ENCODE results near the gene MMP3. TPM values are rescaled to one million over a fixed set of nuclear protein-coding genes. Genes with fewer than 3 reads are reported as not detected.

The MMP3 gene
- total RNA-seq, 1 donor from 2014 or later, result not detected

GRCh38 chr11:102830001-102830727, 13.2 kb downstream of the MMP3 start:
- no peaks in the 10 kb centered on the region for H3K9me3 Mint-ChIP-seq (ENCODE audit: unreplicated experiment)
- no peak for DNase-seq (ENCODE audit: low spot score)
- H3K4me1 Mint-ChIP-seq (ENCODE audit: unreplicated experiment), result no peaks in the 10 kb centered on the region
- peaks cover 1% of the 10 kb centered on the region for H3K27me3 Mint-ChIP-seq (ENCODE audit: unreplicated experiment)
- no peaks in the 10 kb centered on the region for H3K36me3 Mint-ChIP-seq (ENCODE audit: low read depth, unreplicated experiment)
- no peak for TF ChIP-seq CTCF (IDR thresholded peaks at IDR 0.05; ENCODE audit: unreplicated experiment)
- no peak overlapping the region for H3K4me3 Mint-ChIP-seq (ENCODE audit: unreplicated experiment)
- no peak overlapping the region for H3K27ac Mint-ChIP-seq (ENCODE audit: unreplicated experiment)

GRCh38 chr11:102829316-102830000, 14.0 kb downstream of the MMP3 start:
- no peak overlapping the region for H3K4me3 Mint-ChIP-seq (ENCODE audit: unreplicated experiment)

GRCh38 chr11:102824556-102824955, 18.9 kb downstream of the MMP3 start:
- no peaks in the 10 kb centered on the region for H3K9me3 Mint-ChIP-seq (ENCODE audit: unreplicated experiment)
- no peak overlapping the region for H3K27ac Mint-ChIP-seq (ENCODE audit: unreplicated experiment)
- H3K27me3 Mint-ChIP-seq (ENCODE audit: unreplicated experiment), result no peaks in the 10 kb centered on the region
- H3K4me1 Mint-ChIP-seq (ENCODE audit: unreplicated experiment), result no peaks in the 10 kb centered on the region
- no peak for DNase-seq (ENCODE audit: low spot score)
- H3K4me3 Mint-ChIP-seq (ENCODE audit: unreplicated experiment), result no peak overlapping the region
- no peaks in the 10 kb centered on the region for H3K36me3 Mint-ChIP-seq (ENCODE audit: low read depth, unreplicated experiment)
- no peak for TF ChIP-seq CTCF (IDR thresholded peaks at IDR 0.05; ENCODE audit: unreplicated experiment)

More at GRCh38 chr11:102829316-102830000, 14.0 kb downstream of the MMP3 start:
- TF ChIP-seq CTCF (IDR thresholded peaks at IDR 0.05; ENCODE audit: unreplicated experiment), result no peak
- Mint-ChIP-seq H3K9me3 (ENCODE audit: unreplicated experiment) (no peaks in the 10 kb centered on the region), H3K4me1 (ENCODE audit: unreplicated experiment) (no peaks in the 10 kb centered on the region), H3K27me3 (ENCODE audit: unreplicated experiment) (peaks cover 1% of the 10 kb centered on the region), H3K36me3 (ENCODE audit: low read depth, unreplicated experiment) (no peaks in the 10 kb centered on the region), H3K27ac (ENCODE audit: unreplicated experiment) (no peak overlapping the region)
- no peak for DNase-seq (ENCODE audit: low spot score)

- TF ChIP-seq CTCF (IDR thresholded peaks at IDR 0.05; ENCODE audit: unreplicated experiment), result no peak
- Mint-ChIP-seq H3K36me3 (ENCODE audit: low read depth, unreplicated experiment) (no peaks in the 10 kb centered on the region), H3K4me3 (ENCODE audit: unreplicated experiment) (no peak overlapping the region), H3K27me3 (ENCODE audit: unreplicated experiment) (peaks cover 1% of the 10 kb centered on the region), H3K9me3 (ENCODE audit: unreplicated experiment) (no peaks in the 10 kb centered on the region), H3K4me1 (ENCODE audit: unreplicated experiment) (no peaks in the 10 kb centered on the region), H3K27ac (ENCODE audit: unreplicated experiment) (no peak overlapping the region)
- DNase-seq (ENCODE audit: low spot score), result no peak
These were observed 23.9 kb downstream of the MMP3 start for GRCh38 chr11:102819491-102819890.

- Mint-ChIP-seq H3K36me3 (ENCODE audit: low read depth, unreplicated experiment) (no peaks in the 10 kb centered on the region), H3K27me3 (ENCODE audit: unreplicated experiment) (peaks cover 1% of the 10 kb centered on the region), H3K4me1 (ENCODE audit: unreplicated experiment) (no peaks in the 10 kb centered on the region), H3K4me3 (ENCODE audit: unreplicated experiment) (no peak overlapping the region), H3K9me3 (ENCODE audit: unreplicated experiment) (no peaks in the 10 kb centered on the region), H3K27ac (ENCODE audit: unreplicated experiment) (no peak overlapping the region)
- TF ChIP-seq CTCF (IDR thresholded peaks at IDR 0.05; ENCODE audit: unreplicated experiment), result no peak
- DNase-seq (ENCODE audit: low spot score), result no peak
These were observed 29.9 kb downstream of the MMP3 start for GRCh38 chr11:102813484-102813883.

All from endothelial cell (in vitro differentiated cells).